Testis (tissue), 2 donors: Measurements from ENCODE around the gene L3MBTL4.

ENCODE experiments used
- POLR2A ChIP-seq: fragments of 450-650 bp; IDR thresholded peaks from one replicate; pipeline ENCODE4 v1.6.1; 2017; ENCODE audit warnings: antibody characterized with exemption, mild to moderate bottlenecking, moderate library complexity
- TF ChIP-seq, protein P1 (sequence below), 3 experiments: fragments of 450-650 bp in 2 of 3; fragments of 200-600 bp in 1 of 3; sonication (generic) in 1 of 3; IDR thresholded peaks; one replicate each; pipeline ENCODE4 v1.5.1; 2016 to 2019; ENCODE audit warnings: antibody characterized with exemption in 3 of 3, mild to moderate bottlenecking in 2 of 3, moderate library complexity in 1 of 3

DNA sequence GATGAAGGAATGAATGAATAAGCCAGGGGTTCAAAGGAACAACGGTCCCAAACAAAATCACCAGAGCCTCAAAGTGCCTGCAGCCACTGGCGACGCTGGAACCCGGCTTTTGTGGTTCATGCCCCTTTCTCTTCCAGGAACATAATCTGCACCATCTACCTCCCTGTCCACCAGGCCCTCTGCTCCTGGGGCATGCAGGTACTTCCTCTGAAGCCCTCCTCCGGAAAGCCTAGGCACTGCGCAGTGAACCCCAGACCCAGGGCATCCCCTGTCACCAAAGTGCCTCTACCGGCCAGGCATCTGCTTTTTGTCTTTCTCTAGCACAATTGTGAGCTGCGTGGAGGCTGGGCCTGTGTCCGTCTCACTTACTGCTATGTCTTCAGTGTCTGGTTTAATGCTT is 420.8 kb downstream of the L3MBTL4 start:
- TF ChIP-seq, protein P1, sequence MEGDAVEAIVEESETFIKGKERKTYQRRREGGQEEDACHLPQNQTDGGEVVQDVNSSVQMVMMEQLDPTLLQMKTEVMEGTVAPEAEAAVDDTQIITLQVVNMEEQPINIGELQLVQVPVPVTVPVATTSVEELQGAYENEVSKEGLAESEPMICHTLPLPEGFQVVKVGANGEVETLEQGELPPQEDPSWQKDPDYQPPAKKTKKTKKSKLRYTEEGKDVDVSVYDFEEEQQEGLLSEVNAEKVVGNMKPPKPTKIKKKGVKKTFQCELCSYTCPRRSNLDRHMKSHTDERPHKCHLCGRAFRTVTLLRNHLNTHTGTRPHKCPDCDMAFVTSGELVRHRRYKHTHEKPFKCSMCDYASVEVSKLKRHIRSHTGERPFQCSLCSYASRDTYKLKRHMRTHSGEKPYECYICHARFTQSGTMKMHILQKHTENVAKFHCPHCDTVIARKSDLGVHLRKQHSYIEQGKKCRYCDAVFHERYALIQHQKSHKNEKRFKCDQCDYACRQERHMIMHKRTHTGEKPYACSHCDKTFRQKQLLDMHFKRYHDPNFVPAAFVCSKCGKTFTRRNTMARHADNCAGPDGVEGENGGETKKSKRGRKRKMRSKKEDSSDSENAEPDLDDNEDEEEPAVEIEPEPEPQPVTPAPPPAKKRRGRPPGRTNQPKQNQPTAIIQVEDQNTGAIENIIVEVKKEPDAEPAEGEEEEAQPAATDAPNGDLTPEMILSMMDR (IDR thresholded peaks at IDR 0.05), result no peak
- no peak for TF ChIP-seq POLR2A
